GF-D8 (cell line): ENCODE results near the gene SH3BP2.
"Not testable (repeated sequence)": the region's sequence is repeated elsewhere in the genome, so short reads cannot be mapped to it uniquely, and the experiment has no call there.

Experiments used
- DNase-seq: peaks from one replicate; lab custom pipeline; 2025; lab: John Stamatoyannopoulos, UW

Gene SH3BP2

DNA sequence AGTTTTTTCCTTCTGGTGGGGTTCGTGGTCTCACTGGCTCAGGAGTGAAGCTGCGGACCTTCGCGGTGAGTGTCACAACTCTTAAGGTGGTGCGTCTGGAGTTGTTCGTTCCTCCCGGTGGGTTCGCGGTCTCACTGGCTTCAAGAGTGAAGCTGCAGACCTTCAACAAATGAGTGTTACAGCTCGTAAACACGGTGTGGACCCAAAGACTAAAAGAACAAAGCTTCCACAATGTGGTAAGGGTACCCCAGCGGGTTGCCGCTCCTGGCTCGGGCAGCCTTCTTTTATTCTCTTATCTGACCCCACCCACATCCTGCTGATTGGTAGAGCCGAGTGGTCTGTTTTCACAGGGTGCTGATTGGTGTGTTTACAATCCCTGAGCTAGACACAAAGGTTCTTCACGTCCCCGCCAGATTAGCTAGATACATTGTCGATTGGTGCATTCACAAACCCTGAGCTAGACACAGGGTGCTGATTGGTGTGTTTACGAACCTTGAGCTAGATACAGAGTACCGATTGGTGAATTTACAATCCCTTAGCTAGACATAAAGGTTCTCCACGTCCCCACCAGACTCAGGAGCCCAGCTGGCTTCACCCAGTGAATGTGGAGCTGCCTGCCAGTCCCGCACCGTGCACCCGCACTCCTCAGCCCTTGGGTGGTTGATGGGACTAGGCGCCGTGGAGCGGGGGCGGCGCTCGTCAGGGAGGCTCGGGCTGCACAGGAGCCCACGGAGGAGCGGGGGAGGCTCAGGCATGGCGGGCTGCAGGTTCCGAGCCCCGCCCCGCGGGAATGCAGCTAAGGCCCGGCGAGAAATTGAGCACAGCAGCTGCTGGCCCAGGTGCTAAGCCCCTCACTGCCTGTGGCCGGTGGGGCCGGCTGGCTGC lies 30.2 kb upstream of the SH3BP2 start:
- DNase-seq = not testable (repeated sequence)

DNA sequence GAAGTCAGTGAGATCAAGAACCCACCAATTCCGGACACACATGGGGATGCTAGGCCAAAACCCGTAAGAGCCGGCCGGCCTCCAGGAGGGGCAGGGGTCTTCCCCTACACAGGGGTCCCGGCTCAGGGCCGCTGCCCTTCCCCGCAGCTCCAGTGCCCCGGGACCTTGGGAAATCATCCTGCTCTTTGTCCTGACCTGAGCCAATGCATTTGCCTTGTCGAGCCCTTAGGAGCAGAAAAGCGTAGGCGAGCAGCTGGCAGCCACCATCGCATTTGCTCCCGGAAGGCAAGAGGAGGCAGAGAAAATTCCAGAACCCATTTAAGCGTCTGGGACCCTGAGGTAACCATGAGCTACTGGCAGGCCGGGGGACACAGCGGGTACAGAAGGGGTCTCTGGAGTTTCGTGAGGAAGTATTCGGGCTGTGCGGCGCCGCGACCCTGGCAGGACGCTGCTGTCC lies 29.3 kb upstream of the SH3BP2 start:
- no peak for DNase-seq

DNA sequence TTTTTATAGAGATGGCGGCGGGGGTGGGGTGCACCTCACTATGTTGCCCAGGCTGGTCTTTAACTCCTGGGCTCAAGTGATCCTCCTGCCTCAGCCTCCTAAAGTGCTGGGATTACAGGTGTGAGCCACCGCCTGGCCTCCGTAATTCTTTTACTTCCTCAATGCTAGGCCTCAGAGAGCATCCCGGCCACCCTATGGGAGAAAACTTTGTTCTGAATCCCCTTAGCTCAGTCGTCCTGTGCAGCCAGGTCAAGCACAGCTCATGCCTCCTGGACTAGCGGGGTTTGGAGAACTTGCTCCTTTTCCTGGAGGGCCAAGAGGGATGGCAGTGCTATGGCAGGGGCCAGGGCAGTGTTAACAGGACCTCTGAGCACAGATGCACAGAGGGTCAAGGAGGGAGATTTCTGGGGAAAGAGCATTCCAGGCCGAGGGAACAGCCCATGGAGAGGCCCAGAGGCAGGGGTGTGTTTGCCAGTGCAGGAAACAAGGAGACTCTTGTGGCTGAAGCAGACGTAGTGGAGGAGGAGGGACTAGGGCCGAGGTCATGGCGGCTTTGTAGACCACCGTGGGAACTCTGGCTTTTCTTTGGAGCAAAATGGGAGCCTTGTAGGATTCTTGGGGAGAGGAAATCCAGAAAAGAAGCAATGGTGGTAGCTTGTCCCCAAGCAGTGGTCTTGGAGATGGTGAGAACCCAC lies 26.9 kb upstream of the SH3BP2 start:
- no peak for DNase-seq

DNA sequence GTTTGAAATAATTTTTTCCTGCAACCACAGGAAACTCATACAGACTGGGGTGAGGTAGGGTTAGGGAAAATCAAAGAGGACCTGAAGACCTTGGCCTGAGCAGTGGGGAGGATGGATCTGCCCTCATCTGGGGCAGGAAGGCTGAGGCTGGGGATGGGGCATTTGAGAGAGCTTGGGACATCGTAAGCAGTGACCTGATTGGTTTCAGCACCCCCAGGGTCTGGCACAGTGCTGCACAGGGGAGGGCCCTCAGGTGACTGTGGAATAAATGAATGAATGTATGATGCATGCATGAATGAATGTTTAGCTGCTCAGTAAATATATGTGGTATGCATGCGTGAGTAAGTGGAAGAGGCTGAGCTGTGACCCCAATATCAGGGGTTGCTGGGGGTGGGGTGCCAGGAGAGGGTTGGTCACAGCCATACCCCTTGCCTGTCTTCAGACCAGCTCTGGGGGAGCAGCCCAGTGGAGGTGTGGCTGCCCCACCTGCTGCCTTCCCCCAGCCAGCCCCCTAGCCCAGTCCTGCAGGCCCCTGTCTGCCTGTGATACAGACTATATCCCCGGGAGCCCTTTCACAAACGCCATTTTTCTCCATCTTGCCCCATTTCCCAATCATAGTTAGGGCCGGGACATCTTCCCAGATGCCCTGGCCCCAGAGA lies 25.7 kb upstream of the SH3BP2 start:
- no peak for DNase-seq

DNA sequence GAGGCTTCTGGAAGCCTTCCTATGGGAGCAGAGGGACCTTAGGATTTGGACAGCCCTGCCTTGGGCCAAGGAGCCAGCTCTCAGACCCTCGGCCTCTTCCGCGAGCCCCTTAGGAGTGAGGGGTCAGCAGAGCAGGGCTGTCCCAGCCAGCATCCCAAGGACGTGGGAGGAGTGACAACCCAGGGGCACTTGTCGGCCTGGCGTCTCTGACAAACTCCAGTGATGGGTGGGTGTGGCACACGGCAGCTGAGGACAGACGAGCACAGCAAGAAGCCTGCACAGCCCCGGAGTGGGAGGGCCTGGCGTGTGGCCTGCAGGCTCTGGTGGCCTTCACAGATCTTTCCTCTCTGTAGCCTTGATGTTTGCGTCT lies 25.2 kb upstream of the SH3BP2 start:
- DNase-seq = no peak

DNA sequence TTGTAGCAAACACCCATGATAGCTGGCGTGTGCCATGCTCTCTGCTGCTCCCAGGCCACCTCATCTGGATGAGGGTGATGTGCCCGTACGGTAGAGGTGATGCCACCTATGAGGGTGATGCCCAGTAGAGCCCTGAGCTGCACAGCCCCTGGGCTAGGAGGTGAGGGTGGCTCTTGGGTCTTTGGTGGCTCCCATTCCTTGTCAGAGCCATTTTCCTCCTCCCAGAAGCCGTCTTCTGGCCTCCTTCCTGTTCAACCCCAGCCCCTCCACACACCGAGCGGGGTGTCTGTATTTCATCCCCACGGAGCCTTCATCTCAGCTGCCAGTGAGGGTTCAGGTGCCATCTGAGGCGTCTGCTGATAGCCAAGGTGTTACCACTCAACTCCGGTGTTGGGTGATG lies 24.8 kb upstream of the SH3BP2 start:
- DNase-seq = no peak

DNA sequence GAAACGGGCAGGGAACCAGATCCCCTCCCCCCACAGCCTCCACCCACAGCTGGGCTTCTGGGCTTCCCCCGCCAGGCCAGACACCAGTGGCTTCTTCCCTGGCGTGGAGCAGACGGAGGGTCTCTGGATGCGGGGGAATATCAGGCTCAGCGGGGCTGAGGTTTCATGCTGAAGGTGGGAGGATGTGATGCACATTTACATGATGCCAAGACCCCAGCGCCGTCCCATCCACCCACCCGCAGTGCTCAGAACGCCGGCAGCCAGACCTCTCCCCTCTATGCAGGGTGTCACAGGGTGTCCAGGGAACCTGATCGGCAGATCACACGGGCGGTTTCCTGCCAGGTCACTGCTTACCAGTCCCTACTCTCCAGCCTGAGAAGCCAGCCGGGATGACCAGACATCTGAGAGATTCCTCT lies 24.0 kb upstream of the SH3BP2 start:
- no peak for DNase-seq

DNA sequence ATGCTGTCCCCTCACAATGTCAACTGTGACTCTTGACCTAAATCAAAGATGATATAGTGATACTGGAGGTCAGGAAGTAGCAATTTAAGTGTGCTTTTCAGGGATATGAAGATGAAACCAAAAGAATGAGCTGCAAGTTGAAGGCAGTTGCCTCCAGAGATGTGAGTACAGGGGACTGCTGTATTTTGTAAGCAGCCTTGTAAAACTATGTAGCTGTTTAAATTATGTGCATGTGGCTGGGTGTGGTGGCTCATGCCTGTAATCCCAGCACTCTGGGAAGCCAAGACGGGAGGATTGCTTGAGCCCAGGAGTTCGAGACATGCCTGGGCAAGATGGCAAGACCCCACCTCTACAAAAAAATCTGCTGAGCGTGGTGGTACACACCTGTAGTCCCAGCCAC lies 21.6 kb upstream of the SH3BP2 start:
- DNase-seq = no peak

DNA sequence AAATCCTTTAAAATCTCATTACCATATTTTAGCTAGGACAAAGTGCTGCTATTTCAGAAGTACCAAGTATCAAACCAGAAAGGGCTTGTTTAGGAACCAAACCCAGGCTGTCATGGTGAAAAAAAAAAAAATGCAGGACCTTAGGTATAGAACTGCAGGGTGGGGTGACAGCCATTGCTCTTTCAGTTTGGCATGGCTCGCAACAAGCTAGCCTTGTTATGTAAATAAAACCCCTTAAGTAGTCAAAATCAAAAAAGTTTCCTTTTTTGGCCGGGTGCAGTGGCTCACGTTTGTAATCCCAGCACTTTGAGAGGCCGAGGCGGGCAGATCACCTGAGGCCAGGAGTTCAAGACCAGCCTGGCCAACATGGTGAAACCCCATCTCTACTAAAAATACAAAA lies 12.2 kb upstream of the SH3BP2 start:
- DNase-seq = not testable (repeated sequence)

DNA sequence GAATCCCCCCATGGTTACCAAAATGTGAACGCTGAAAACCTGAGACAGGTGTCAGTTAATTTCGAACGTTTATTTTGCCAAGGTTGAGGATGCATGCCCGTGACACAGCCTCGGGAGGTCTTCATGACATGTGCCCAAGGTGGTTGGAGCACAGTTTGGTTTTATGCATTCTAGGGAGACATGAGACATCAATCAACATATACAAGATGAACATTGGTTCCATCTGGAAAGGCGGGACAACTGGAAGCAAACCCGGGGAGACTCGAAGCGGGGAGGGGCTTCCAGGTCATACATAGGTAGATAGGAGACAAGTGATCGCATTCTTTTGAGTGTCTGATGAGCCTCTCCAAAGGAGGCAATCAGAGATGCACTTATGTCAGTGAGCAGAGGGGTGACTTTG lies 11.0 kb upstream of the SH3BP2 start:
- no peak for DNase-seq

DNA sequence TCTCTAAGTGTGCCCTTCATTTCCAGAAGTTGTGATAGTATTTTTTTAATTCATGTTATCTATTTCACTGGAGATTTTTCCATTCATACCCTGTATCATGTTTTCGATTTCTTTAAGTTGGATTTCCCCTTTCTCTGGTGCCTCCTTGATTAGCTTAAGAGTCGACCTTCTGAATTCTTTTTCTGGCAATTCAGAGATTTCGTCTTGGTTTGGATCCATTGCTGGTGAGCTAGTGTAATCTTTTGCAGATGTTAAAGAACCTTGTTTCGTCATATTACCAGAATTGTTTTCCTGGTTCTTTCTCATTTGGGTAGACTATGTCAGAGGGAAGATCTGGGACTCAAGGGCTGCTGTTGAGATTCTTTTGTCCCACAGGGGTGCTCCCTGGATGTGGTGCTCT lies 9.1 kb upstream of the SH3BP2 start:
- DNase-seq = no peak

DNA sequence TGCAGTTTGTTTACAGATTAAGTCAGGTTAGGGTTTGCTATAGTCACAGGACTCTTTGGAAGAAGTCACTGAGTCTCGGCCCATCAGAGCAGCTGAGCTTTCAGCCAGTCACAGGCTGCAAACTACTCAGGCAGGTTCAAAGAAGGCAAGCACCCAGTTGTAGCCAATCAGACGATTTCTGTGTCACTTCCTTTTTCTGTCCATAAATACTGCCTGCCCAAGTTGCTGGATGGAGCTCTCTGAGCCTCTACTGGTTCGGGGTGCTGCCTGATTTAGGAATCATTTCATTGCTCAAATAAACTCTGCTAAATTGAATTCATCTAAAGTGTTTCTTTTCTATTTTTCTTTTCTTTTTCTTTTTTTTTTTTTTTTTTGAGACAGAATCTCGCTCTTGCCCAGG lies 7.3 kb upstream of the SH3BP2 start:
- DNase-seq = no peak

DNA sequence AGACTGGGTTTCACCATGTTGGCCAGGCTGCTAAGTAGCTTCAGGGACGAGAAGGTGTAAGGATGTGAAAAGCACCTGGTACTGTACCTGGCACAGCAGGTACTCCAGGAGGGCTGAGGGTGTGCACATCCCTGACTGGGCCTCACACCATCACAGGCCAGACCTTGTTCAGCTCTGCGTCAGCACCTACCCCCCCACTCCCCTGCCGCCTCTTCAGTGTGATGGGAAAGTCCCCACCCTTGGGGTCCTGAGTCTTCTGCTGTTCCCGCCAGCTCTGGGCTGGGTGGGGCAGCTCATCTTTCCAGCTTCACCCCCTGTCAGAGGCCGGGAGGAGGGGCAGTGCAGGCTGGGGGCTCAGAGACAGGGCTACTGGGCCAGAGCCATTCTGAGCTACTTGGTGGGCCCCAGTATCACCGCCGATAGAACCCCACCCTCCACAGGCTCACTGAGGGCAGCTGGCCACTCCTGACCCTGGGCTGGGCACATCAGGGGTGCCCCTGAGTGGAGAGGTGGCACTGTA lies 6.7 kb upstream of the SH3BP2 start:
- DNase-seq = no peak

DNA sequence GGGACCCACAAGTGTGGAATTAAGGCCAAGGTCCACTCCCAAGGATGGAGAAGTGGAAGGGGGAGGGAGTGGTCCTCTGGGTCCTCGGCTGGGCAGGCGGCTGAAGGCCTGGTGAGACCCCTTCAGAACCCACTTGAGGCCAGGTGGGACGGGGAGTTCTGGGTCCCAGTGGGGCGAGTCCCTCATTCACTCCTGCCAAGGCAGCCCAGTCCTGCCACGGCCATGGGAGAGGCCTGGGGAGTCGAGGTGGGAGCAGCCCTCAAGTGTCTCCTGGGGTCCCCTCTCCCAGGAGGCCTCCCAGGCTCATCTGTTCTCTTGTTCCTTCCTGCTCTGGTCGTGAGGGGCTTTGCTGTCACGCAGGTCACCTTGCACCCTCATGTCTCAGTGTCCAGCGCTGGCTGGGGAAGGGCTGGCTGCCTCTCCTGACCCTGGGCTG lies 6.1 kb upstream of the SH3BP2 start:
- no peak for DNase-seq

DNA sequence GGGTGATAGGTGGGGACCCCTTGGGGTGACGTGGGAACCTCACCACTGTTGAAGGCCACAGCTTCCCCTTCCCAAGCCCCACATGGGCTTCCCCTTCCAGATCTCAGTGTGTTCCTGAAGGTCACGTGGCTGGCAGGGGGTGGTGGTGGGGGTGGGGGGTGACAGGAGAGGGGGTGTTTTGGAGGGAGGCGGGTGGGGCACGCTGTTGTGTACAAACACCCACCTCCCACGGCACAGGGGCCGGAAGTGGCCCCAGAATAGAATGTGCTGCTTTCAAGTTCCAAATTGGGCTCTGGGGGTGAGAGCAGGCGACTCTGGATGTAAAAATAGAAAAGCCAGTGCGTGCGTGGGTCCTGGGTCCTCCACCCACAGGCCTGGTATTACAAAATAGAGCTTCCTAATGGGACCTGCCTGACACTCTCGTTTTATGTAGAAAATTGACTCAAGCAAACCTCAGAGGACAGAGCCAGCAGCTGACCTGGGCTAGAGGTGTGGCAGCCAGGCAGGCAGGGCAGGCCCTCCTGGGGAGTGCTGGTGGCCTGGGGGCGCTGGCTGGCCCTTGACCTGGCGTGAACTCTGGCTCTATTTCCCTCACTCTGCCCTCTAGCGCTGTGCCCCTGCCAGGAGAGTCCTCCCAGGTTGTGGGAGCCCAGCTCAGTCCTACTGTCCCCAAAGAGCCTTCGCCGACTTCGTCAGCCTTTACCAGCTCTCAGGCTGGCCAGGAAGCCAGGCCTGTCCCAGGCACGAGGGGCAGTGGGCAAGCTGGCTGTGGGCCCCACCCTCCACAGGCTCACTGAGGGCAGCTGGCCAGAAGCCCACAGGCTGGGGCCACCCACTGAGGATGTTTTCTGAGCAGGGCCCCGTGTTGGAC lies 5.4 kb upstream of the SH3BP2 start:
- peak; percentile 50 for DNase-seq

DNA sequence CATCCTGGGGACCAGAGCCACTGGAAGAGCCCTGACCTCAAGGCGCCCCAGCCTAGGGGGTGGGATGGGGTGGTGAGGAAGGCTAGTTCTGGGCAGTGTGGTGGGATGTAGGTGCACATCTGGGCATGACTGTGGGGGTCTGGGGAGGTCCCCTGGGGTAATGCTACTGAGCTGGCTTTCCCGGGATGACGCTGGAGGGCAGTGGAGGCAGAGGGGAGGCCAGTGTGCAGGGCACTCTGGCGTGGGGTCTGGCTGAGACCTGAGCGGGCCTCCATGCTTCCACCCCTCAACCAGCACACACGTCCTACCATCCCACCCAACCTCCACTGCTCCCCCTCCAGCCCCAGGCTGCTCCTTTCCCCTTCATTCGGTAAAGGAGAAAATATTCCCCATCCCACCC lies 4.8 kb upstream of the SH3BP2 start:
- DNase-seq = no peak

DNA sequence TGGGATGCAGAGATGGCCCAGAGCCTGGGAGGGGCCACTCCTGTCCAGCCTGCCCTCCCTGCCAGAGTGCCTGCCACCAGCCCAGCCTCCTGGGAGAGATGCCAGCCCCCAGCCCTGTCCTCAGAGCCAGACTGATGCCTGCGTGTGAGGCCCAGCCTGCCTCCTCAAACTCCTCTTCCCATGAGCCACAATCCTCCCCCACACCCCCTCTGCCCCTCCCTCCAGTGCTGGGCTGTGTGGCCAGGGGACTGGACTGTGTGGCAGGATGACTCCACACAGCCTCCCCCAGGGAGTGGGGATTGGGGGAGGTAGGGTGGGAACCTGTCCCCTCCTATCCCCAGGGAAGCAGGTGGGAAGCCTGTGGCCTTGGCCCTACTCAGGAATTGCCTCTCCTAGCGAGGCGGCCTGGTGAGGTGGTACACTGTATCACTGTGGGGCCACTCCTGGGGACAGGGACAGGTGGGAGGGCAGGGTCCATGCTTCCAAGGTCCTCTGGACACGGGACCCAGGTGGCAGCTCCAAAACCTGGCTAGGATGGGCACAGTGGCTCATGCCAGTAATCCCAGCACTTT lies 4.3 kb upstream of the SH3BP2 start:
- no peak for DNase-seq

DNA sequence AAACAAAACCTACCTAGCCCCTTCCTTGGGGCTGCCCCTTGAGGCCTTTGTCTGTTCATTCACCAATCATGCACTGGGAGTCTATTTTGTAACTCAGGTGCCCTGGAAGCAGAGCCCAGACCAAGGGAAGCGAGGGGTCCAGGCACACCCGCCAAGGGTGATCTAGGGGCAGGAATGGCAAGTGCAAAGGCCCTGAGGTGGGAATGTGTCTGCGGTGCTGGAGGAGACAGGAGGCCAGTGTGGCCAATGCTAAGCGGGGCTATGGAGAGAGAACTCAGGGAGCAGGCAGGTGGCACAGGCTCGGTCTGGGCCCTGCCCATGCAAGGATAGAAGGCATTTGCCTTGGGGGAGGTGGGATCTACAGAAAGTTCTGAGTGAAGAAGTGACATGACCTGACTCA lies 3.5 kb upstream of the SH3BP2 start:
- no peak for DNase-seq

DNA sequence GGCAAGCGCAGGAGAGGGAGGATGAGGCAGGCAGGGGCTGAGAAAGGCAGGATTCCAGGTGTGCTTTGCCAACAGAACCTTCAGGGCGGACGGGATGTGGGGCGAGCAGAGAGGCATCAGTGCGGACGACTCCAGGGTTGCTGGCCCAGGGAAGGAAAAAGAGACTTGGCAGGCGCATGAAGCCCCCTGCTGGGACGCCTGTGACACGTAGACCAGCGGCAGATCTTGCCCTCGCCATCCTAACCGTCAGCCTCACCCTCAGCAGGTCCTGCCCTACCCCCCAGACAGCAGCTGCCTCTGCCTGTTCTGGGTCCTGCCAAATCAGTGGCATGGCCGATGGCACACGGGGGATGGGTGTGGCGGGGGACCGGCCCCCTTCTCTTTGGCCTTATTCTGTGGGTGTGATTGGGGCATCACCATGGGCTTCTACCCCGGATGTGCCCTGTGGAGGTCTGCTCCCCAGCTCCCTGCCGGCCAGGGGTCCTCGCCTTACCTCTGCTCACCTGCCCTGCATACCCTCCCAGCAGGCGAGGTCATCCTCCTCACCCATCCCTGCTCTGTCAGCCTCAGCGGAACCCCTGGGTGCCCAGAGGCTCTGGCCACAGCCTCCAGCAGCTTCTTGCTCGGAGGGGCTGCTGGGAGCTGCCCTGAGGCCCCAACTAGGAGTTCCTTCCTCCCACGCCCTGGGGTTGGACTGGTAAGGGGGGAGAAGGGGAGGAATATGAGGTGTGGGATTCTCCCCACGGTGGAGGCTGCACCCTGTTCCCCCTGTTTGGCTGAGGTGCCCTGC lies 2.9 kb upstream of the SH3BP2 start:
- DNase-seq = no peak
